Measurements from ENCODE around the gene FAM118B.

The FAM118B gene

GRCh38 chr11:126216526-126217305 is 5.1 kb downstream of the FAM118B start:
- no peak for TF ChIP-seq CTCF (IDR thresholded peaks at IDR 0.05; ENCODE audit: control insufficient read depth, extremely low read depth, insufficient read depth)
- DNase-seq (ENCODE audit: low read depth): no peak
- no peak overlapping the region for H3K4me3 ChIP-seq (ENCODE audit: low read depth, low read length)

- no peak for TF ChIP-seq CTCF (IDR thresholded peaks at IDR 0.05; ENCODE audit: control insufficient read depth, extremely low read depth, insufficient read depth)
- no peak overlapping the region for H3K4me3 ChIP-seq (ENCODE audit: low read depth, low read length)
- no peak for DNase-seq (ENCODE audit: low read depth)
Measured at GRCh38 chr11:126217491-126217890, 5.9 kb downstream of the FAM118B start.

GRCh38 chr11:126219547-126219946 is 8.0 kb downstream of the FAM118B start:
- no peak for TF ChIP-seq CTCF (IDR thresholded peaks at IDR 0.05; ENCODE audit: control insufficient read depth, extremely low read depth, insufficient read depth)
- no peak overlapping the region for H3K4me3 ChIP-seq (ENCODE audit: low read depth, low read length)
- no peak for DNase-seq (ENCODE audit: low read depth)

- no peak for DNase-seq (ENCODE audit: low read depth)
- TF ChIP-seq CTCF (IDR thresholded peaks at IDR 0.05; ENCODE audit: control insufficient read depth, extremely low read depth, insufficient read depth): no peak
- no peak overlapping the region for H3K4me3 ChIP-seq (ENCODE audit: low read depth, low read length)
Measured at GRCh38 chr11:126224647-126225294, 13.2 kb downstream of the FAM118B start.

- TF ChIP-seq CTCF (IDR thresholded peaks at IDR 0.05; ENCODE audit: control insufficient read depth, extremely low read depth, insufficient read depth): no peak
- DNase-seq (ENCODE audit: low read depth): no peak
Measured at GRCh38 chr11:126225295-126225665, 13.7 kb downstream of the FAM118B start.

GRCh38 chr11:126226334-126227084 is 14.9 kb downstream of the FAM118B start:
- no peak for TF ChIP-seq CTCF (IDR thresholded peaks at IDR 0.05; ENCODE audit: control insufficient read depth, extremely low read depth, insufficient read depth)
- DNase-seq (ENCODE audit: low read depth): no peak
- no peak overlapping the region for H3K4me3 ChIP-seq (ENCODE audit: low read depth, low read length)

More at GRCh38 chr11:126225295-126225665, 13.7 kb downstream of the FAM118B start:
- H3K4me3 ChIP-seq (ENCODE audit: low read depth, low read length): no peak overlapping the region

Data from LNCaP clone FGC (cell line).